ENCODE data around the gene CGB1. TPM values are rescaled to one million over a fixed set of nuclear protein-coding genes. Genes with fewer than 3 reads are reported as not detected.

Gene CGB1
- total and polyA plus RNA-seq, 2 of the 13 experiments (the other 11 are each of a cell fraction or from before 2014, with no cell fraction given): not detected

DNA sequence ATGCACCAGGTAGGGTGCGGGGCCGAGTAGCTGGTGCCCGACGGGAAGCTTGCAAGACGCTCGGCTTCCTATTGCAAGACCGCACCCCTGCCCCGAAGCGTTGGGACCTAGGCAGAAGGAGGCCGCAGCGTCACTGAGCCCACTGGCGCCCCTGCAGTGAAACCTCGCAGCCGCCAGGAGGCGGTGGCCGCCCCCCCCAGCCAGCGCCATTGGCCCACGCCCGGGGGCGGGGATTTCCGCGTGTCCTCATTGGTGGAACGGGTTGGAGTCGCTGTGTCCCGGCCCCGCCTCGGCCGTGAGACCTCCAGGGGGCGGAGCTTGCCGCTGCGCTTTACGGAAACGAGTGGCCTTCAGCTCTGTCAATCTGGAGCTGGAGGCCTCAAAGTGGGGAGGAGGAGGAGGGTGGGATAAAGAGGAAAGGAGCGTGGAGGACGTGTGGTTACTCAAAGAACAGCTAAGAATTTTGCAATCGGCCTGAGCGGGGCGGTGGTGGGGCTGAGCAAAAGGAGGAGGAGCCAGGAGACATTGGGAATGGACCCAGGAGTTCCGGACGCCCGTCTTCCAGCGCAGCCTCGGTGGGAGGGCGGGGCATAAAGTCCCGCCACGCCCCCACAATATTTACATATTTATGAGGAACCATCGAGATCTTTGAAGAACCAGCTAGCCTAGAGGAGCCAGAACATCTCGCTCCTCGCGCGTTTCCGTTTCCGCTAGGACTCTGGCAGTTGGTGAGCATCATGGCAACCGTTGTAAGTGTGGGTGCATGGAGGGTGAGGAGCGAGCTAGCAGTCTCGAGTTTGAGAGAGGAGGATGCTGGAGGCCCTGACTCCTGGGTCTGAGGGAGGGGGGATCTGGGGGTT lies 43.3 kb downstream of the CGB1 start, which contains the start of the genes GYS1 and RUVBL2 (continued):
- TF ChIP-seq, protein P1, sequence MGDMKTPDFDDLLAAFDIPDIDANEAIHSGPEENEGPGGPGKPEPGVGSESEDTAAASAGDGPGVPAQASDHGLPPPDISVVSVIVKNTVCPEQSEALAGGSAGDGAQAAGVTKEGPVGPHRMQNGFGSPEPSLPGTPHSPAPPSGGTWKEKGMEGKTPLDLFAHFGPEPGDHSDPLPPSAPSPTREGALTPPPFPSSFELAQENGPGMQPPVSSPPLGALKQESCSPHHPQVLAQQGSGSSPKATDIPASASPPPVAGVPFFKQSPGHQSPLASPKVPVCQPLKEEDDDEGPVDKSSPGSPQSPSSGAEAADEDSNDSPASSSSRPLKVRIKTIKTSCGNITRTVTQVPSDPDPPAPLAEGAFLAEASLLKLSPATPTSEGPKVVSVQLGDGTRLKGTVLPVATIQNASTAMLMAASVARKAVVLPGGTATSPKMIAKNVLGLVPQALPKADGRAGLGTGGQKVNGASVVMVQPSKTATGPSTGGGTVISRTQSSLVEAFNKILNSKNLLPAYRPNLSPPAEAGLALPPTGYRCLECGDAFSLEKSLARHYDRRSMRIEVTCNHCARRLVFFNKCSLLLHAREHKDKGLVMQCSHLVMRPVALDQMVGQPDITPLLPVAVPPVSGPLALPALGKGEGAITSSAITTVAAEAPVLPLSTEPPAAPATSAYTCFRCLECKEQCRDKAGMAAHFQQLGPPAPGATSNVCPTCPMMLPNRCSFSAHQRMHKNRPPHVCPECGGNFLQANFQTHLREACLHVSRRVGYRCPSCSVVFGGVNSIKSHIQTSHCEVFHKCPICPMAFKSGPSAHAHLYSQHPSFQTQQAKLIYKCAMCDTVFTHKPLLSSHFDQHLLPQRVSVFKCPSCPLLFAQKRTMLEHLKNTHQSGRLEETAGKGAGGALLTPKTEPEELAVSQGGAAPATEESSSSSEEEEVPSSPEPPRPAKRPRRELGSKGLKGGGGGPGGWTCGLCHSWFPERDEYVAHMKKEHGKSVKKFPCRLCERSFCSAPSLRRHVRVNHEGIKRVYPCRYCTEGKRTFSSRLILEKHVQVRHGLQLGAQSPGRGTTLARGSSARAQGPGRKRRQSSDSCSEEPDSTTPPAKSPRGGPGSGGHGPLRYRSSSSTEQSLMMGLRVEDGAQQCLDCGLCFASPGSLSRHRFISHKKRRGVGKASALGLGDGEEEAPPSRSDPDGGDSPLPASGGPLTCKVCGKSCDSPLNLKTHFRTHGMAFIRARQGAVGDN (CRISPR knock-in tag; IDR thresholded peaks at IDR 0.05): peak; percentile 75
- TF ChIP-seq ZNF672 (CRISPR knock-in tag; IDR thresholded peaks at IDR 0.05) (no peak), ZNF329 (CRISPR knock-in tag; IDR thresholded peaks at IDR 0.05; ENCODE audit: low read depth) (peak; percentile 33; the same call in 1 of the 2 replicates), POLR2A (IDR thresholded peaks at IDR 0.05; ENCODE audit: insufficient read depth in 1 of 2, low read depth in 2 of 2, low read length in 2 of 2) (peak; percentile 91 to 98), ZNF788 (CRISPR knock-in tag; IDR thresholded peaks at IDR 0.05; ENCODE audit: borderline replicate concordance) (0 out of 2 replicates have a peak, but pooled peaks have one; percentile 21), CHD4 (IDR thresholded peaks at IDR 0.05; ENCODE audit: borderline replicate concordance, low read length) (0 out of 2 replicates have a peak, but pooled peaks have one; percentile 56)
- TF ChIP-seq, protein P2, sequence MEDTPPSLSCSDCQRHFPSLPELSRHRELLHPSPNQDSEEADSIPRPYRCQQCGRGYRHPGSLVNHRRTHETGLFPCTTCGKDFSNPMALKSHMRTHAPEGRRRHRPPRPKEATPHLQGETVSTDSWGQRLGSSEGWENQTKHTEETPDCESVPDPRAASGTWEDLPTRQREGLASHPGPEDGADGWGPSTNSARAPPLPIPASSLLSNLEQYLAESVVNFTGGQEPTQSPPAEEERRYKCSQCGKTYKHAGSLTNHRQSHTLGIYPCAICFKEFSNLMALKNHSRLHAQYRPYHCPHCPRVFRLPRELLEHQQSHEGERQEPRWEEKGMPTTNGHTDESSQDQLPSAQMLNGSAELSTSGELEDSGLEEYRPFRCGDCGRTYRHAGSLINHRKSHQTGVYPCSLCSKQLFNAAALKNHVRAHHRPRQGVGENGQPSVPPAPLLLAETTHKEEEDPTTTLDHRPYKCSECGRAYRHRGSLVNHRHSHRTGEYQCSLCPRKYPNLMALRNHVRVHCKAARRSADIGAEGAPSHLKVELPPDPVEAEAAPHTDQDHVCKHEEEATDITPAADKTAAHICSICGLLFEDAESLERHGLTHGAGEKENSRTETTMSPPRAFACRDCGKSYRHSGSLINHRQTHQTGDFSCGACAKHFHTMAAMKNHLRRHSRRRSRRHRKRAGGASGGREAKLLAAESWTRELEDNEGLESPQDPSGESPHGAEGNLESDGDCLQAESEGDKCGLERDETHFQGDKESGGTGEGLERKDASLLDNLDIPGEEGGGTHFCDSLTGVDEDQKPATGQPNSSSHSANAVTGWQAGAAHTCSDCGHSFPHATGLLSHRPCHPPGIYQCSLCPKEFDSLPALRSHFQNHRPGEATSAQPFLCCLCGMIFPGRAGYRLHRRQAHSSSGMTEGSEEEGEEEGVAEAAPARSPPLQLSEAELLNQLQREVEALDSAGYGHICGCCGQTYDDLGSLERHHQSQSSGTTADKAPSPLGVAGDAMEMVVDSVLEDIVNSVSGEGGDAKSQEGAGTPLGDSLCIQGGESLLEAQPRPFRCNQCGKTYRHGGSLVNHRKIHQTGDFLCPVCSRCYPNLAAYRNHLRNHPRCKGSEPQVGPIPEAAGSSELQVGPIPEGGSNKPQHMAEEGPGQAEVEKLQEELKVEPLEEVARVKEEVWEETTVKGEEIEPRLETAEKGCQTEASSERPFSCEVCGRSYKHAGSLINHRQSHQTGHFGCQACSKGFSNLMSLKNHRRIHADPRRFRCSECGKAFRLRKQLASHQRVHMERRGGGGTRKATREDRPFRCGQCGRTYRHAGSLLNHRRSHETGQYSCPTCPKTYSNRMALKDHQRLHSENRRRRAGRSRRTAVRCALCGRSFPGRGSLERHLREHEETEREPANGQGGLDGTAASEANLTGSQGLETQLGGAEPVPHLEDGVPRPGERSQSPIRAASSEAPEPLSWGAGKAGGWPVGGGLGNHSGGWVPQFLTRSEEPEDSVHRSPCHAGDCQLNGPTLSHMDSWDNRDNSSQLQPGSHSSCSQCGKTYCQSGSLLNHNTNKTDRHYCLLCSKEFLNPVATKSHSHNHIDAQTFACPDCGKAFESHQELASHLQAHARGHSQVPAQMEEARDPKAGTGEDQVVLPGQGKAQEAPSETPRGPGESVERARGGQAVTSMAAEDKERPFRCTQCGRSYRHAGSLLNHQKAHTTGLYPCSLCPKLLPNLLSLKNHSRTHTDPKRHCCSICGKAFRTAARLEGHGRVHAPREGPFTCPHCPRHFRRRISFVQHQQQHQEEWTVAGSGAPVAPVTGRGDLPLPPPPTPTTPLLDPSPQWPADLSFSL (CRISPR knock-in tag; IDR thresholded peaks at IDR 0.05): no peak
- TF ChIP-seq, protein P3, sequence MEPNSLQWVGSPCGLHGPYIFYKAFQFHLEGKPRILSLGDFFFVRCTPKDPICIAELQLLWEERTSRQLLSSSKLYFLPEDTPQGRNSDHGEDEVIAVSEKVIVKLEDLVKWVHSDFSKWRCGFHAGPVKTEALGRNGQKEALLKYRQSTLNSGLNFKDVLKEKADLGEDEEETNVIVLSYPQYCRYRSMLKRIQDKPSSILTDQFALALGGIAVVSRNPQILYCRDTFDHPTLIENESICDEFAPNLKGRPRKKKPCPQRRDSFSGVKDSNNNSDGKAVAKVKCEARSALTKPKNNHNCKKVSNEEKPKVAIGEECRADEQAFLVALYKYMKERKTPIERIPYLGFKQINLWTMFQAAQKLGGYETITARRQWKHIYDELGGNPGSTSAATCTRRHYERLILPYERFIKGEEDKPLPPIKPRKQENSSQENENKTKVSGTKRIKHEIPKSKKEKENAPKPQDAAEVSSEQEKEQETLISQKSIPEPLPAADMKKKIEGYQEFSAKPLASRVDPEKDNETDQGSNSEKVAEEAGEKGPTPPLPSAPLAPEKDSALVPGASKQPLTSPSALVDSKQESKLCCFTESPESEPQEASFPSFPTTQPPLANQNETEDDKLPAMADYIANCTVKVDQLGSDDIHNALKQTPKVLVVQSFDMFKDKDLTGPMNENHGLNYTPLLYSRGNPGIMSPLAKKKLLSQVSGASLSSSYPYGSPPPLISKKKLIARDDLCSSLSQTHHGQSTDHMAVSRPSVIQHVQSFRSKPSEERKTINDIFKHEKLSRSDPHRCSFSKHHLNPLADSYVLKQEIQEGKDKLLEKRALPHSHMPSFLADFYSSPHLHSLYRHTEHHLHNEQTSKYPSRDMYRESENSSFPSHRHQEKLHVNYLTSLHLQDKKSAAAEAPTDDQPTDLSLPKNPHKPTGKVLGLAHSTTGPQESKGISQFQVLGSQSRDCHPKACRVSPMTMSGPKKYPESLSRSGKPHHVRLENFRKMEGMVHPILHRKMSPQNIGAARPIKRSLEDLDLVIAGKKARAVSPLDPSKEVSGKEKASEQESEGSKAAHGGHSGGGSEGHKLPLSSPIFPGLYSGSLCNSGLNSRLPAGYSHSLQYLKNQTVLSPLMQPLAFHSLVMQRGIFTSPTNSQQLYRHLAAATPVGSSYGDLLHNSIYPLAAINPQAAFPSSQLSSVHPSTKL (CRISPR knock-in tag; IDR thresholded peaks at IDR 0.05): peak; percentile 23
- TF ChIP-seq, protein P4, sequence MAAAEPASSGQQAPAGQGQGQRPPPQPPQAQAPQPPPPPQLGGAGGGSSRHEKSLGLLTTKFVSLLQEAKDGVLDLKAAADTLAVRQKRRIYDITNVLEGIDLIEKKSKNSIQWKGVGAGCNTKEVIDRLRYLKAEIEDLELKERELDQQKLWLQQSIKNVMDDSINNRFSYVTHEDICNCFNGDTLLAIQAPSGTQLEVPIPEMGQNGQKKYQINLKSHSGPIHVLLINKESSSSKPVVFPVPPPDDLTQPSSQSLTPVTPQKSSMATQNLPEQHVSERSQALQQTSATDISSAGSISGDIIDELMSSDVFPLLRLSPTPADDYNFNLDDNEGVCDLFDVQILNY (CRISPR knock-in tag; conservative IDR thresholded peaks at IDR 0.05): peak; percentile 39; the same call in 1 of the 2 replicates
